ENCODE measurements around the gene RFK. TPM values are rescaled to one million over a fixed set of nuclear protein-coding genes. Genes with fewer than 3 reads are reported as not detected.

The RFK gene
- total and polyA plus RNA-seq, 9 of the 15 experiments (the other 6 are each of a cell fraction or from before 2014, with no cell fraction given) = 3.8 to 51.1 (median 14.8) TPM

GRCh38 chr9:76359365-76359764, 34.9 kb downstream of the RFK start (continued):
- TF ChIP-seq, protein P1, sequence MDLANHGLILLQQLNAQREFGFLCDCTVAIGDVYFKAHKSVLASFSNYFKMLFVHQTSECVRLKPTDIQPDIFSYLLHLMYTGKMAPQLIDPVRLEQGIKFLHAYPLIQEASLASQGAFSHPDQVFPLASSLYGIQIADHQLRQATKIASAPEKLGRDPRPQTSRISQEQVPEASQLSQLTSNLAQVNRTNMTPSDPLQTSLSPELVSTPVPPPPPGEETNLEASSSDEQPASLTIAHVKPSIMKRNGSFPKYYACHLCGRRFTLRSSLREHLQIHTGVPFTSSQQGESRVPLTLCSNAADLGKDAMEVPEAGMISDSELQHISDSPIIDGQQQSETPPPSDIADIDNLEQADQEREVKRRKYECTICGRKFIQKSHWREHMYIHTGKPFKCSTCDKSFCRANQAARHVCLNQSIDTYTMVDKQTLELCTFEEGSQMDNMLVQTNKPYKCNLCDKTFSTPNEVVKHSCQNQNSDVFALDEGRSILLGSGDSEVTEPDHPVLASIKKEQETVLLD (IDR thresholded peaks at IDR 0.05) = no peak
- no peak for TF ChIP-seq THRAP3 (IDR thresholded peaks at IDR 0.05; ENCODE audit: borderline replicate concordance)
- TF ChIP-seq HDGF (IDR thresholded peaks at IDR 0.05) = no peak
- TF ChIP-seq NRF1 (conservative IDR thresholded peaks at IDR 0.05 in 1 of 2, IDR thresholded peaks at IDR 0.05 in 1 of 2) = no peak
- TF ChIP-seq FOXP1 (CRISPR knock-in tag; IDR thresholded peaks at IDR 0.05) = no peak
- no peak for TF ChIP-seq GTF2B (IDR thresholded peaks at IDR 0.05; ENCODE audit: extremely low read depth, insufficient read length)
- TF ChIP-seq, protein P2, sequence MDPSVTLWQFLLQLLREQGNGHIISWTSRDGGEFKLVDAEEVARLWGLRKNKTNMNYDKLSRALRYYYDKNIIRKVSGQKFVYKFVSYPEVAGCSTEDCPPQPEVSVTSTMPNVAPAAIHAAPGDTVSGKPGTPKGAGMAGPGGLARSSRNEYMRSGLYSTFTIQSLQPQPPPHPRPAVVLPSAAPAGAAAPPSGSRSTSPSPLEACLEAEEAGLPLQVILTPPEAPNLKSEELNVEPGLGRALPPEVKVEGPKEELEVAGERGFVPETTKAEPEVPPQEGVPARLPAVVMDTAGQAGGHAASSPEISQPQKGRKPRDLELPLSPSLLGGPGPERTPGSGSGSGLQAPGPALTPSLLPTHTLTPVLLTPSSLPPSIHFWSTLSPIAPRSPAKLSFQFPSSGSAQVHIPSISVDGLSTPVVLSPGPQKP (CRISPR knock-in tag; IDR thresholded peaks at IDR 0.05) = no peak
- no peak for TF ChIP-seq HMBOX1 (IDR thresholded peaks at IDR 0.05)
- TF ChIP-seq, protein P3, sequence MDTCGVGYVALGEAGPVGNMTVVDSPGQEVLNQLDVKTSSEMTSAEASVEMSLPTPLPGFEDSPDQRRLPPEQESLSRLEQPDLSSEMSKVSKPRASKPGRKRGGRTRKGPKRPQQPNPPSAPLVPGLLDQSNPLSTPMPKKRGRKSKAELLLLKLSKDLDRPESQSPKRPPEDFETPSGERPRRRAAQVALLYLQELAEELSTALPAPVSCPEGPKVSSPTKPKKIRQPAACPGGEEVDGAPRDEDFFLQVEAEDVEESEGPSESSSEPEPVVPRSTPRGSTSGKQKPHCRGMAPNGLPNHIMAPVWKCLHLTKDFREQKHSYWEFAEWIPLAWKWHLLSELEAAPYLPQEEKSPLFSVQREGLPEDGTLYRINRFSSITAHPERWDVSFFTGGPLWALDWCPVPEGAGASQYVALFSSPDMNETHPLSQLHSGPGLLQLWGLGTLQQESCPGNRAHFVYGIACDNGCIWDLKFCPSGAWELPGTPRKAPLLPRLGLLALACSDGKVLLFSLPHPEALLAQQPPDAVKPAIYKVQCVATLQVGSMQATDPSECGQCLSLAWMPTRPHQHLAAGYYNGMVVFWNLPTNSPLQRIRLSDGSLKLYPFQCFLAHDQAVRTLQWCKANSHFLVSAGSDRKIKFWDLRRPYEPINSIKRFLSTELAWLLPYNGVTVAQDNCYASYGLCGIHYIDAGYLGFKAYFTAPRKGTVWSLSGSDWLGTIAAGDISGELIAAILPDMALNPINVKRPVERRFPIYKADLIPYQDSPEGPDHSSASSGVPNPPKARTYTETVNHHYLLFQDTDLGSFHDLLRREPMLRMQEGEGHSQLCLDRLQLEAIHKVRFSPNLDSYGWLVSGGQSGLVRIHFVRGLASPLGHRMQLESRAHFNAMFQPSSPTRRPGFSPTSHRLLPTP (IDR thresholded peaks at IDR 0.05; ENCODE audit: borderline replicate concordance, extremely low read depth, insufficient read length) = no peak
- TF ChIP-seq CTCFL (IDR thresholded peaks at IDR 0.05; ENCODE audit: borderline replicate concordance, insufficient read depth, low read depth, low read length, poor library complexity, severe bottlenecking) = no peak
- no peak for TF ChIP-seq TARDBP (IDR thresholded peaks at IDR 0.05)
- TF ChIP-seq, protein P4, sequence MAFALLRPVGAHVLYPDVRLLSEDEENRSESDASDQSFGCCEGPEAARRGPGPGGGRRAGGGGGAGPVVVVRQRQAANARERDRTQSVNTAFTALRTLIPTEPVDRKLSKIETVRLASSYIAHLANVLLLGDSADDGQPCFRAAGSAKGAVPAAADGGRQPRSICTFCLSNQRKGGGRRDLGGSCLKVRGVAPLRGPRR (CRISPR knock-in tag; IDR thresholded peaks at IDR 0.05) = no peak
- TF ChIP-seq SMC3 (conservative IDR thresholded peaks at IDR 0.05; ENCODE audit: insufficient read depth, low read depth, low read length) = no peak
- no peak for TF ChIP-seq ZNF436 (CRISPR knock-in tag; IDR thresholded peaks at IDR 0.05)
- TF ChIP-seq NFIX (CRISPR knock-in tag; IDR thresholded peaks at IDR 0.05; ENCODE audit: low read depth) = no peak
- TF ChIP-seq, protein P5, sequence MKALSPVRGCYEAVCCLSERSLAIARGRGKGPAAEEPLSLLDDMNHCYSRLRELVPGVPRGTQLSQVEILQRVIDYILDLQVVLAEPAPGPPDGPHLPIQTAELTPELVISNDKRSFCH (CRISPR knock-in tag; IDR thresholded peaks at IDR 0.05) = no peak
- TF ChIP-seq, protein P5 (tag; IDR thresholded peaks at IDR 0.05) = no peak
- no peak for TF ChIP-seq ZKSCAN3 (CRISPR knock-in tag; IDR thresholded peaks at IDR 0.05)
- no peak for TF ChIP-seq ZNF444 (CRISPR knock-in tag; IDR thresholded peaks at IDR 0.05)
